K562 (cell line): ENCODE measurements around the gene RNF214. TPM values are rescaled to one million over a fixed set of nuclear protein-coding genes. Genes with fewer than 3 reads are reported as not detected.

ENCODE experiments used
- ARHGAP35 ChIP-seq: fragments of 450-650 bp; IDR thresholded peaks from 2 replicates; pipeline ENCODE4 v1.6.1; 2018; ENCODE audit not compliant: partially characterized antibody
- BCOR ChIP-seq: fragments of 450-650 bp; IDR thresholded peaks from 2 replicates; pipeline ENCODE4 v1.6.1; 2016
- CREB1 ChIP-seq, 2 experiments: sonication (generic) in 1 of 2; formaldehyde crosslinking in 1 of 2; IDR thresholded peaks; 2 replicates each; pipeline versions ENCODE4 v1.6.1 to v1.8.0; 2012 to 2022; ENCODE audit warnings: inconsistent platforms in 1 of 2, mild to moderate bottlenecking in 1 of 2, missing genetic modification reagents in 1 of 2, moderate library complexity in 1 of 2
- FOXJ3 ChIP-seq: sonication (generic); formaldehyde crosslinking; IDR thresholded peaks from 2 replicates; pipeline ENCODE4 v1.4.0; 2020; ENCODE audit warnings: mild to moderate bottlenecking, missing genetic modification reagents
- KAT2B ChIP-seq: IDR thresholded peaks from one replicate; pipeline ENCODE4 v1.6.1; 2012; ENCODE audit warnings: low read depth, mild to moderate bottlenecking, control low read depth, inconsistent platforms, low read length, moderate library complexity
- KLF16 ChIP-seq: IDR thresholded peaks from 2 replicates; pipeline ENCODE4 v1.6.1; 2016; ENCODE audit warnings: antibody characterized with exemption
- MBD2 ChIP-seq: sonication (generic); IDR thresholded peaks from 2 replicates; pipeline ENCODE4 v1.6.1; 2016; ENCODE audit warnings: low read depth, borderline replicate concordance
- RFX7 ChIP-seq: fragments of 250-450 bp; sonication (Bioruptor Pico); IDR thresholded peaks from 2 replicates; pipeline ENCODE4 v1.5.1; 2021; ENCODE audit warnings: mild to moderate bottlenecking
- SRSF9 ChIP-seq: fragments of 200-400 bp; formaldehyde crosslinking; IDR thresholded peaks from 2 replicates; pipeline ENCODE4 v1.6.1; 2017; ENCODE audit warnings: low read depth, low read length, borderline replicate concordance
- XRCC3 ChIP-seq: fragments of 450-650 bp; IDR thresholded peaks from 2 replicates; pipeline ENCODE4 v1.6.1; 2017; ENCODE audit warnings: mild to moderate bottlenecking, moderate library complexity
- ZNF324 ChIP-seq: fragments of 250-450 bp; sonication (Bioruptor Pico); IDR thresholded peaks from 2 replicates; pipeline ENCODE4 v1.4.0; 2020; ENCODE audit warnings: mild to moderate bottlenecking
- polyA plus RNA-seq, 8 experiments: library from polyadenylated mRNA; depleted of rRNA in 4 of 8; stranded (reverse) in 5 of 8; unstranded in 3 of 8; fragments of >200 nt; fragmentation: Nextera tagmentation in 2 of 8; fragmentation: Illumina TruSeq in 1 of 8; extraction: Ambion mirVana in 2 of 8; extraction: Trizol in 1 of 8; gene quantifications; 2 replicates each; pipeline versions ENCODE4 v1.2.1 to v1.2.3, GENCODE V29; 2011 to 2014; ENCODE audit warnings: inconsistent platforms in 1 of 8, missing spikeins in 1 of 8
- total RNA-seq, 7 experiments: library from RNA; depleted of rRNA in 6 of 7; stranded (reverse); fragments of >200 nt in 6 of 7; fragmentation: Illumina TruSeq in 2 of 7; extraction: Trizol in 2 of 7; gene quantifications; 2 replicates each; pipeline versions ENCODE4 v1.2.1 to v1.2.3, GENCODE V29; 2011 to 2021; ENCODE audit warnings: low replicate concordance in 1 of 7
- TF ChIP-seq, protein P1 (sequence below): fragments of 150-350 bp; IDR thresholded peaks from 2 replicates; pipeline ENCODE4 v1.6.1; 2014; ENCODE audit warnings: low read depth, mild to moderate bottlenecking, low read length, borderline replicate concordance
- TF ChIP-seq, protein P2 (sequence below): sonication (generic); formaldehyde crosslinking; IDR thresholded peaks from 2 replicates; pipeline ENCODE4 v1.8.1; 2023; ENCODE audit warnings: mild to moderate bottlenecking, missing genetic modification reagents
- TF ChIP-seq, protein P3 (sequence below): fragments of 250-450 bp; sonication (Bioruptor Pico); IDR thresholded peaks from 2 replicates; pipeline ENCODE4 v1.8.0; 2021; ENCODE audit warnings: moderate library complexity, mild to moderate bottlenecking, inconsistent platforms
- TF ChIP-seq, protein P4 (sequence below): sonication (generic); formaldehyde crosslinking; IDR thresholded peaks from 2 replicates; pipeline ENCODE4 v1.8.0; 2022; ENCODE audit warnings: mild to moderate bottlenecking, missing genetic modification reagents

The RNF214 gene
- total and polyA plus RNA-seq, 9 of the 15 experiments (the other 6 are each of a cell fraction or from before 2014, with no cell fraction given): 6.6 to 24.8 (median 11.9) TPM

DNA sequence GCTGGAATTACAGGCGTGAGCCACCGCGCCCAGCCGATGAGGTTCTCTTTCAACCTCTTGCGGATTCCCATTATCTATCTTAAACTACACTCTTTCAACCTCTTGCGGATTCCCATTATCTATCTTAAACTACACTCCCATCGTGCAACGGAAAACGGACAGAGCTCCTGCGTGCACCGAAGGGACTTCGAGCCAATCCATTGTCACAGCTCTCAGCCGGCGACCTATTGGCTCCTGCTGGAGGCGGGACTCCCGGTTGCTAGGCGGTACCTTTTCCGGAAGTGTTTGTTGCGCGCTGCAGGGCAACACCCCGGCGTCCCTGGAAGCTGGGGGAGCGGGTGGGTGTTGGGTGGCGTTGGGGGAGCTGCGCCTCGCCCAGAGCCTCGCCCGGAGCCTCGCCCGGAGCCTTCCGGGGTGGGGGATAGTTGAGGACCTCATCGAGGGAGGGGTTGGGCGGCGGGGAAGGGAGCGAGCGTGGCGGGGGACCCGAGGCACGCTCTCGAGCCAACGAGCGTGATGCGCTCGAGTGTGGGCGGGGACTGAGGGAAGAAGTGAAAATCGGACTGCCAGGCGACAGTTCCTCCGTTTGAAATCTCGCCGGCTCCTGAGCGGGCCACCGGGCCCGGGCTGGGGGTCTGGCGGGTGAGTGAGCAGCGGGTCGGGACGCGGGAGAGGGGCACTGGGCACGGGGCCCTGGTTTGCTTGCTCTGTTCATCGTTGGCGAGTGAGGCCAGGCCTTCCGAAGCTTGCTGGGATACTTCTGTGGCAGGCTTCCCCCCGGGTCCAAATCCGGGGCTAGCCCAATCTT, 95.3 kb downstream of the RNF214 start, which contains the start of gene CEP164 (continued):
- no peak for TF ChIP-seq RFX7 (CRISPR knock-in tag)
- TF ChIP-seq MBD2: peak; percentile 96
- TF ChIP-seq, protein P1, sequence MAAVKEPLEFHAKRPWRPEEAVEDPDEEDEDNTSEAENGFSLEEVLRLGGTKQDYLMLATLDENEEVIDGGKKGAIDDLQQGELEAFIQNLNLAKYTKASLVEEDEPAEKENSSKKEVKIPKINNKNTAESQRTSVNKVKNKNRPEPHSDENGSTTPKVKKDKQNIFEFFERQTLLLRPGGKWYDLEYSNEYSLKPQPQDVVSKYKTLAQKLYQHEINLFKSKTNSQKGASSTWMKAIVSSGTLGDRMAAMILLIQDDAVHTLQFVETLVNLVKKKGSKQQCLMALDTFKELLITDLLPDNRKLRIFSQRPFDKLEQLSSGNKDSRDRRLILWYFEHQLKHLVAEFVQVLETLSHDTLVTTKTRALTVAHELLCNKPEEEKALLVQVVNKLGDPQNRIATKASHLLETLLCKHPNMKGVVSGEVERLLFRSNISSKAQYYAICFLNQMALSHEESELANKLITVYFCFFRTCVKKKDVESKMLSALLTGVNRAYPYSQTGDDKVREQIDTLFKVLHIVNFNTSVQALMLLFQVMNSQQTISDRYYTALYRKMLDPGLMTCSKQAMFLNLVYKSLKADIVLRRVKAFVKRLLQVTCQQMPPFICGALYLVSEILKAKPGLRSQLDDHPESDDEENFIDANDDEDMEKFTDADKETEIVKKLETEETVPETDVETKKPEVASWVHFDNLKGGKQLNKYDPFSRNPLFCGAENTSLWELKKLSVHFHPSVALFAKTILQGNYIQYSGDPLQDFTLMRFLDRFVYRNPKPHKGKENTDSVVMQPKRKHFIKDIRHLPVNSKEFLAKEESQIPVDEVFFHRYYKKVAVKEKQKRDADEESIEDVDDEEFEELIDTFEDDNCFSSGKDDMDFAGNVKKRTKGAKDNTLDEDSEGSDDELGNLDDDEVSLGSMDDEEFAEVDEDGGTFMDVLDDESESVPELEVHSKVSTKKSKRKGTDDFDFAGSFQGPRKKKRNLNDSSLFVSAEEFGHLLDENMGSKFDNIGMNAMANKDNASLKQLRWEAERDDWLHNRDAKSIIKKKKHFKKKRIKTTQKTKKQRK: peak; percentile 40; the same call in 1 of the 2 replicates
- TF ChIP-seq, protein P2, sequence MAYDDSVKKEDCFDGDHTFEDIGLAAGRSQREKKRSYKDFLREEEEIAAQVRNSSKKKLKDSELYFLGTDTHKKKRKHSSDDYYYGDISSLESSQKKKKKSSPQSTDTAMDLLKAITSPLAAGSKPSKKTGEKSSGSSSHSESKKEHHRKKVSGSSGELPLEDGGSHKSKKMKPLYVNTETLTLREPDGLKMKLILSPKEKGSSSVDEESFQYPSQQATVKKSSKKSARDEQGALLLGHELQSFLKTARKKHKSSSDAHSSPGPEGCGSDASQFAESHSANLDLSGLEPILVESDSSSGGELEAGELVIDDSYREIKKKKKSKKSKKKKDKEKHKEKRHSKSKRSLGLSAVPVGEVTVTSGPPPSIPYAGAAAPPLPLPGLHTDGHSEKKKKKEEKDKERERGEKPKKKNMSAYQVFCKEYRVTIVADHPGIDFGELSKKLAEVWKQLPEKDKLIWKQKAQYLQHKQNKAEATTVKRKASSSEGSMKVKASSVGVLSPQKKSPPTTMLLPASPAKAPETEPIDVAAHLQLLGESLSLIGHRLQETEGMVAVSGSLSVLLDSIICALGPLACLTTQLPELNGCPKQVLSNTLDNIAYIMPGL (CRISPR knock-in tag): no peak
- TF ChIP-seq, protein P3, sequence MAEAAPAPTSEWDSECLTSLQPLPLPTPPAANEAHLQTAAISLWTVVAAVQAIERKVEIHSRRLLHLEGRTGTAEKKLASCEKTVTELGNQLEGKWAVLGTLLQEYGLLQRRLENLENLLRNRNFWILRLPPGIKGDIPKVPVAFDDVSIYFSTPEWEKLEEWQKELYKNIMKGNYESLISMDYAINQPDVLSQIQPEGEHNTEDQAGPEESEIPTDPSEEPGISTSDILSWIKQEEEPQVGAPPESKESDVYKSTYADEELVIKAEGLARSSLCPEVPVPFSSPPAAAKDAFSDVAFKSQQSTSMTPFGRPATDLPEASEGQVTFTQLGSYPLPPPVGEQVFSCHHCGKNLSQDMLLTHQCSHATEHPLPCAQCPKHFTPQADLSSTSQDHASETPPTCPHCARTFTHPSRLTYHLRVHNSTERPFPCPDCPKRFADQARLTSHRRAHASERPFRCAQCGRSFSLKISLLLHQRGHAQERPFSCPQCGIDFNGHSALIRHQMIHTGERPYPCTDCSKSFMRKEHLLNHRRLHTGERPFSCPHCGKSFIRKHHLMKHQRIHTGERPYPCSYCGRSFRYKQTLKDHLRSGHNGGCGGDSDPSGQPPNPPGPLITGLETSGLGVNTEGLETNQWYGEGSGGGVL (CRISPR knock-in tag): no peak
- no peak for TF ChIP-seq XRCC3
- TF ChIP-seq CREB1 (IDR thresholded peaks at IDR 0.05): peak; percentile 42; the same call in 1 of the 2 replicates
- TF ChIP-seq CREB1 (CRISPR knock-in tag; IDR thresholded peaks at IDR 0.05): peak; percentile 35; the same call in 1 of the 2 replicates
- no peak for TF ChIP-seq ZNF324 (CRISPR knock-in tag)
- no peak for TF ChIP-seq BCOR
- no peak for TF ChIP-seq KLF16
- no peak for TF ChIP-seq ARHGAP35
- TF ChIP-seq KAT2B: no peak
- TF ChIP-seq, protein P4, sequence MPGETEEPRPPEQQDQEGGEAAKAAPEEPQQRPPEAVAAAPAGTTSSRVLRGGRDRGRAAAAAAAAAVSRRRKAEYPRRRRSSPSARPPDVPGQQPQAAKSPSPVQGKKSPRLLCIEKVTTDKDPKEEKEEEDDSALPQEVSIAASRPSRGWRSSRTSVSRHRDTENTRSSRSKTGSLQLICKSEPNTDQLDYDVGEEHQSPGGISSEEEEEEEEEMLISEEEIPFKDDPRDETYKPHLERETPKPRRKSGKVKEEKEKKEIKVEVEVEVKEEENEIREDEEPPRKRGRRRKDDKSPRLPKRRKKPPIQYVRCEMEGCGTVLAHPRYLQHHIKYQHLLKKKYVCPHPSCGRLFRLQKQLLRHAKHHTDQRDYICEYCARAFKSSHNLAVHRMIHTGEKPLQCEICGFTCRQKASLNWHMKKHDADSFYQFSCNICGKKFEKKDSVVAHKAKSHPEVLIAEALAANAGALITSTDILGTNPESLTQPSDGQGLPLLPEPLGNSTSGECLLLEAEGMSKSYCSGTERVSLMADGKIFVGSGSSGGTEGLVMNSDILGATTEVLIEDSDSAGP: no peak
- no peak for TF ChIP-seq SRSF9
- TF ChIP-seq FOXJ3 (CRISPR knock-in tag): peak; percentile 66
